Measurements from ENCODE around the gene UBE3B.
"Not testable (repeated sequence)": the region's sequence is repeated elsewhere in the genome, so short reads cannot be mapped to it uniquely, and the experiment has no call there.

Gene UBE3B

DNA sequence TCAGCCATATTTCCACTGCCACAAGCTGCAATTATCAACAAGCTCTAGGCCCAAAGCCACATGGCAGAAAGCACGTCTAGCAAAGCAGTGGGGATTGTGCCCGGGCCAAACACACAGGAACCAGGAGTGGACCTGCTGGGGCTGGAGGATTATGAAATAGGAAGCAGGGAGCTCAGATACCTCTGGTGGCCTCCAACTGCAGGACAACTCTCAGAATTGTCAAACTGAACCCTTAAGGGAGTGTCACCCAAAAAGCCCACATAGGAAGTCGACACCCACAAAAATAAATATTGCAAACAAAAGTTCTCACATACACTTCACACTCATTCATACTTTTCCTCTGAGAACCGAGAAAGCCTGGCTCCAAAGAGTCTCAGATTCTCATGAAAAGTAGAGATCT, 26.5 kb upstream of the UBE3B start:
- no peak for DNase-seq (ENCODE audit: low read depth)

DNA sequence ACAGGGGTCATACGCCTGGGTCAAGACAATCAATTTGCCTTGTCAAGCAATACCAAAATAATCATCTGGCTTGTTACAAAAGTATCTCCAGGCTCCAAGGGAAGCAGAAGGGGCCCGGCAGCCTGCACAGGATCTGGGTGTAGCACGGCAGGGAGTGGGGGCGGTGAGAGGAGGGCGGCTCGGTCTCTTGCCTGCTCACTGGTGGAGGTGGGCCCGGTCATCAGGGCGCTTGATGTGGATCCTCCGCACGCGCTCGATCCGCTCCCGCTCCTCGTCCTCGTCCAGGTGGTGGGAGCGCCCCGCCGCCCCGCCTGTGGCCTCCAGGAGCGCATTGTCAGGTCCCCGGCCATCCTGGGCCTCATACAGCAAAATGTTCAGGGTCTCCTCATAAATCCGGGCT, 26.0 kb upstream of the UBE3B start:
- DNase-seq (ENCODE audit: low read depth), result no peak

DNA sequence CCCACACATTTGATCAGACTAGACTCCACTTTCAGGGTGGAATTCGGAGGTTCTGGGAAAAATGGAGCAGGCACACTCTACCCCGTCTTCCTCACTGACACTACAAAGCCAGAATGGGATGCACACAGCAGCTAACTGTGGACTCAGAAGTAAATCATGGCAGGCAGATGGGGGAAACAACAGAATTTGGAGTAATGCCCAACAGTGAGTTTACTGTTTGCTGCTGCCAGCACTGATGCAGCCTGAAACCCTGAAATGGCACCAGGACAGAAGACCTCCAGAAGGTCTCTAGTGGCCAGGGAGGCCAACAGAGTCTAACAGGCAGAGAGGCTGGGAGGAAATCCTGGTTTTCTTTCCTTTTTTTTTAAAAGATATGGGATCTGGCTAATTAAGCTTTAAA, 24.9 kb upstream of the UBE3B start:
- DNase-seq (ENCODE audit: low read depth), result no peak

DNA sequence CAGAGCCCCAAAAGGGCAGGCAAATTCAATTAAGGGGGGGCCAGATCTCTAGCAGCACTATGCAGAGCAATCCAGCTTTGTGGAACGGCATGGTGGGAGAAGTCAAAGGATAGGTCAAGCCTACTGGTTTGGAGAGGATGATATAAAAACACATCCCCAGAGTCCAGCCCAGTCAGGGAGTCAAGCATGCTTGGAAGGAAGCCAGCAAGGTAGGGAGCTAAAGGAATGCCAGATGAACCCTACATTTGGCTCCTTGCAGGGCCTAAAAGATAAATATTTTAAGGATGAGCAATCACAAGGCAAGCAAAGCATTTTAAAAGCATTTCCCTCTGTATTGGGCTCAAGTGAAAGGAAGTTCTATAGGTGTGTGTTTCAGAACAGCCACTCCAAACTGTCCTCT, 21.7 kb upstream of the UBE3B start:
- DNase-seq (ENCODE audit: low read depth), result no peak

- peak; percentile 58 for DNase-seq (ENCODE audit: low read depth)
Measured at GRCh38 chr12:109458086-109458485, 19.3 kb upstream of the UBE3B start.

DNA sequence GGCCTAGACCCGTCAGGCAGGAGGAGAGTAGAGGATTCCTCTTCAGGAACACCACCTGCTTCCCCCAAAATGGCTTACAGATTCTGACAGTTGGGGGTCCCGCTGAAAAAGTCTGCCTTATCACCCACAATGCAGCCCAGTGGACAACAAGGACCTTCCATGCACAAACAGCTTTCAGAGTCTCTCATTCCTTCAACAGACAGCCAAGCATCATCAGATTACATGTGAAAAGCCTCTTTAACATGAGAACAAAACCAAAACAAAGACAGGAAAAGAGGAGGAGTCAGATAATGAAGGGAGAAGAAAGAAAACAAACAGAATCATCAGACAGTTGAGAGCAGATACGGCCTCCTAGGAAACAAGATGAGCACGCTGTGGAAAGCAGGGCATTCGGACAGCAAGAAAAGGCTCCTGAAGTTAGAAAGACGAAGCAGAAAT, 18.6 kb upstream of the UBE3B start:
- no peak for DNase-seq (ENCODE audit: low read depth)

DNA sequence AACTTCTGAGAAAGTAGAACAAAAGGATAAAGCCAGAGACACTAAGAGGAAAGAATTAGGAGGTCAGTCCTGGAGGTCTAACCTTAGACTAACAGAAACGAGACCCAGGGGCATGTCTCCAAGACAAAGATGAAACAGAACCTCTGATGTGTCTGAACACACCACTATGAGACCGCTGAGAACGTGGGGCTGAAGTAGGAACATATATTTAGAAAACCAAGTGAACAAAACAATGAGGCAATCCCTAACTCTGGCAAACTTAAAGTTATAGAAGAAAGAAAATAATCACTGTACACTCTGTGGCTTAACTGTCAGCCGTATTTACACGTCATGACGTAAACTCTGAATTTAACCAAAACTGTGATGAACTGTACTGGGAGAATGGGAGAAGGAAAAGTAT, 18.2 kb upstream of the UBE3B start:
- no peak for DNase-seq (ENCODE audit: low read depth)

DNA sequence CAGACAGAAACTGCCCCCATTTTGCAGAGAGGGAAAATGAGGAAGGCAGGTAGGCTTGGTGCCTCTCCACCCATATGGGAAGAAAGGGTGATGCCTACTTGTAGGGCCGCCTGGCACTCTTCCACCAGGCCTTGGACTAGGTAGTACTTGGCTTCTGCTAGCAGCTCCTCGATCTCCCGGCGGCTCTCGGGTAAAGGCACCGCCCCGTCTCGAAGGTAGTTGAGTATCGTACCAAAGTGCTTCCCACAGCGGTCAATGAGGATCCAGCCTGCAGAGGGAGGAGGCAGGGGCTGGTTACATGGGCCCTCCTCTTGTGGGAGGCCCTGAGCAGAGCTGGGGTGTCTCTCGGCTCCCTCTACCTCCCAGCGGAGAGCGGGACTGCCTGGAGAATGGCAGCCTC, 16.9 kb upstream of the UBE3B start:
- DNase-seq (ENCODE audit: low read depth), result no peak

- DNase-seq (ENCODE audit: low read depth), result peak; percentile 85
Measured at GRCh38 chr12:109461049-109461845, 16.2 kb upstream of the UBE3B start.

- peak; percentile 91 for DNase-seq (ENCODE audit: low read depth)
Measured at GRCh38 chr12:109461846-109462756, 15.3 kb upstream of the UBE3B start.

DNA sequence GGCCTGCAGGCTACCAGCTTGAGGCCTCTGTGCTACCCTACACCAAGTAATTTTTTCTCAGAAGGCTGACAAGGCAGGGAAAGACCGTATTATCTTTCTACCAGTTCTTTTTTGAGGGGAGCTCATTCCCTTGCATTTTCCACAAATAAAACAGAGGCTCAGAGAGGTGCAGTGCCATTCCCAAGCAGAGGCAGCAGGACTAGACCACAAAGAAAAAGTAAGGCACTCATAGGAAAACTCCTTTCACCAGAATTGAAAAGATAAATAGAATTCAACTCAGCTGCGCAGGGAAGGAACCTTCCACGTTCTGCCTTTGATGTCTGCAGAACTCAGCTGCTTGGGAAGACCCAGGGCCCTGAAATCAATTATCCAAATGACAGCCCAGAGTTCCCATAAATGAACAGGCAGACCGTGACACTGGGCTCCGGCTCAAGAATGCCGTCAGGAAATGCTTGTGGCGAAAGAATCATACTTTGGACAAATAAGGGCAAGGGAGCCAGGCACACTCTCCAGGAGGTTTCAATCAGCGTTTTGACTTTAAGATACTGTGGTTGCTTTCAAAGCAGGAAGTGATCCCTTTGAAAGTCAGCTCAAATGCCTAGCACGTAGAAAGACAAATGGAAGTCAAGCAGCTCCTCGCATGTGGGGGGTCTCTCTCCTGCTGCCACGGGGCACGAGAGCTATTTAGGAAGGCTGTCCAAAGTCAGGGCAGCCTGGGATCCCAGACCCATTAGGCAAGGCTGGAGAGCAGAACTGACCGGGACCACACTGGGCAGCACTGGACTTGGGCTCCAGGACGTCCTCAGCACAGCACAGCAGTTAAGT, 14.4 kb upstream of the UBE3B start:
- DNase-seq (ENCODE audit: low read depth), result peak; percentile 92

DNA sequence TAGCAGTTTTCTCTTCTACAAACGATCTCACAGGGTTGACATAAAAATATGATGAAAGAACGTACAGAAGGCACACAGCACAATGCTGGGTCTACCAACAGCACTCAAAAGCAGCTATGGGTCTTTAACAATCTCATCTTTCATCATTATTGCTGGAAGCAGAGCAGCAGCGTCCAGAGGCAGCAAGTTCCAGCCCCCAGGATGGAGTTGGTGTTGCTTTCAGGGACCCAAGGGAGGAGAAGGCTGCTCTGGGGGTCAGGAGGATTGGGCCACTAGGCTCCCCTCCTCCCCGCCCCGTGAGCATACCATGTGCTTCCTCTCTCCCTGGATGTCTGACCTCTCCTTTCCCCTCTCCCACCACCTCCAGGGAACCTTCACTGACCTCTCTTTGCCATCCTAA, 13.7 kb upstream of the UBE3B start:
- DNase-seq (ENCODE audit: low read depth), result peak; percentile 19

DNA sequence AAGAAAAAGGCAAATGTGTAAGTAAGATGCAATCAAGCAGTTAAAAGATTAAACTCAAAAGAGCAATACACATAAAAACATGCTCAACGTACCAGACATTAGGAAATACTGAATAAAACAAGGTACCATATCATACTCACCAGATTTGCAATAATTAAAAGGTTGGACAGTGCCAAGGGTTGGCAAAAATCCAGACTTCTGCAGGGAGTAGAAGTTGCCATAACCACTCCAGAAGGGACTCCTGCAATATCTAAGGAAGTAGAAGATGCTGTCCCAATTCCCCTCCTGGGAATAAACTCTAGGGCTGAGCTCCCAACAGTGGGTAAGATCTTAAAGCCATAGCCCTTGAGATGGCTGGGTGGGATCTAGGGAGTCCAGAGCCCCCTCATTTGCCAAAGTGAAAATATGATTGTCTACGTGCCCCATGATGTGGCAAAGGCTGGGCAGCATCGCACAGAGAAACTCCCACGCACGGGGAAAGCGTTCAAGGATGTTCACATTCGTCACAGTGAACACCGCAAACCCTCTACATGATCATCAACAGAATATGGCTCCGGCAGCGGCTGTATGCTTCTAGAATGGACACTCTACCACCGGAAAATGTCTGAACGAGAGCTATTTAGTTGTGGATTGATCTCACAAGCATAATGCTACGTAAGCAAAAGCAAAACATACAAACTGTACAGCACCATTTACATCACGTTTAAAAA, 12.6 kb upstream of the UBE3B start:
- DNase-seq (ENCODE audit: low read depth), result no peak

GRCh38 chr12:109466305-109466704, 11.1 kb upstream of the UBE3B start:
- DNase-seq (ENCODE audit: low read depth), result no peak

GRCh38 chr12:109466821-109467220, 10.6 kb upstream of the UBE3B start:
- no peak for DNase-seq (ENCODE audit: low read depth)

- DNase-seq (ENCODE audit: low read depth), result no peak
Measured at GRCh38 chr12:109467978-109468676, 9.3 kb upstream of the UBE3B start.

GRCh38 chr12:109469517-109469916, 7.9 kb upstream of the UBE3B start:
- no peak for DNase-seq (ENCODE audit: low read depth)

GRCh38 chr12:109473006-109473405, 4.4 kb upstream of the UBE3B start:
- no peak for DNase-seq (ENCODE audit: low read depth)

DNA sequence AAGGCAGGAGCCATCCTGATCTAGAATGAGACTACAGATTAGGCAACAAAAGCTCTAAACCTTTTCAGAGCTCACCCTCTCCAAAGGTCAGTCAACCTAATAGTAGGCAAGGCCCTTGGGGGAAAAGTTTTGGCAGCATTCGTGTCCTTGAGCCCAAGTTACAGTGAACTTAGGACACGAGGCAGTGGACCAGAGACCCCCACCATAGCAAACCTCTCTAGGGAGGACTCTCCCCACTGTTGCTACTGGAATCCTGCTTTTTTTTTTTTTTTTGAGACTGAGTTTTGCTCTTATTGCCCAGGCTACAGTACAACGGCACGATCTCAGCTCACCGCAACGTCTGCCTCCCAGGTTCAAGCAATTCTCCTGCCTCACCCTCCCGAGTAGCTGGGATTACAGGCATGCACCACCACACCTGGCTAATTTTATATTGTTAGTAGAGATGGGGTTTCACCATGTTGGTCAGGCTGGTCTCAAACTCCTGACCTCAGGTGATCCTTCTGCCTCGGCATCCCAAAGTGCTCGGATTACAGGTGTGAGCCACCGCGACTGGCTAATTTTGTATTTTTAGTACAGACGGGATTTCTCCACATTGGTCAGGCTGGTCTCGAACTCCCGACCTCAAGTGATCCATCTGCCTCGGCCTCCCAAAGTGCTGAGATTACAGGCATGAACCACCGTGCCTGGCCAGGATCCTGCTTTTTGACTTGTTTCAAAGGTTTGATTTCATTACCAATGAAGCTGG, 3.7 kb upstream of the UBE3B start:
- not testable (repeated sequence) for DNase-seq (ENCODE audit: low read depth)

DNA sequence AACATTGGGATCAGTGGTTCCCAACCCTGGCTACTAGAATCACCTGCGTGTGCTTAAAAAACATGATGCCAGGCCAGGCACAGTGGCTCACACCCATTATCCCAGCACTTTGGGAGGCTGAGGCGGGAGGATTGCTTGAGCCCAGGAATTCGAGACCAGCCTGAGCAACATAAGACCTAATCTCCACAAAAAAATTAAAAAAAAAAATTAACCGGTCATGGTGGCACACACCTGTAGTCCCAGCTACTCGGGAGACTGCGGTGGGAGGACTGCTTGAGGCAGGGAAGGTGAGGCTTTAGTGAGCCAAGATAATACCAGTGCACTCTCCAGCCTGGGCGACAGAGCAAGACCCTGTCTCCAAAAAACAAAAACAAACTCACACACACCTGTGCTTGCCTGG, 2.3 kb upstream of the UBE3B start:
- no peak for DNase-seq (ENCODE audit: low read depth)

Measured in ELR (cell line).